HL-60 (cell line): ENCODE data around the gene MRPL49.

Experiments
- CTCF ChIP-seq: IDR thresholded peaks from one replicate; pipeline ENCODE4 v1.5.1; 2011; ENCODE audit warnings: low read length, control low read depth, inconsistent platforms; ENCODE audit not compliant: insufficient read depth
- GABPA ChIP-seq: IDR thresholded peaks from 2 replicates; pipeline ENCODE4 v1.6.1; 2012; ENCODE audit warnings: low read depth
- POLR2AphosphoS5 ChIP-seq: IDR thresholded peaks from 2 replicates; pipeline ENCODE4 v1.6.1; 2012; ENCODE audit warnings: low read depth
- REST ChIP-seq: IDR thresholded peaks from 2 replicates; pipeline ENCODE4 v1.6.1; 2012; ENCODE audit warnings: low read depth; ENCODE audit not compliant: insufficient replicate concordance

GRCh38 chr11:65121865-65122696 lies at the start of gene MRPL49, which contains the start of gene FAU:
- TF ChIP-seq CTCF (no peak), GABPA (no peak), POLR2AphosphoS5 (peak; percentile 95), REST (peak; percentile 48)
